DND-41 (cell line): ENCODE data around the gene ZNF22.

Experiments
- ATAC-seq: fragments of 200-7000 bp; cut with Tn5 transposase; 3 replicates; pipeline ENCODE4 v1.9.1; 2021; ENCODE audit warnings: low read depth; ENCODE audit not compliant: insufficient read depth
- DNase-seq: peaks from one replicate; pipeline ENCODE4 v3.0.0-alpha.2; 2020
- H2AFZ ChIP-seq: 2 replicates; pipeline ENCODE4 v1.6.0; 2012; ENCODE audit warnings: low read depth, low read length
- H3K27ac ChIP-seq: 2 replicates; pipeline ENCODE4 v1.5.1; 2012; ENCODE audit warnings: low read length, inconsistent platforms
- H3K27me3 ChIP-seq: fragments of 200-600 bp; sonication (generic); 2 replicates; pipeline ENCODE4 v1.6.0; 2012; ENCODE audit warnings: low read length, mild to moderate bottlenecking, inconsistent platforms; ENCODE audit not compliant: insufficient read depth, poor library complexity
- H3K36me3 ChIP-seq: 2 replicates; pipeline ENCODE4 v1.5.1; 2012; ENCODE audit warnings: low read length, inconsistent platforms; ENCODE audit not compliant: insufficient read depth
- H3K4me1 ChIP-seq: 2 replicates; pipeline ENCODE4 v1.5.1; 2012; ENCODE audit warnings: mild to moderate bottlenecking, low read length; ENCODE audit not compliant: insufficient read depth
- H3K4me2 ChIP-seq: 2 replicates; pipeline ENCODE4 v1.6.0; 2012; ENCODE audit warnings: mild to moderate bottlenecking, moderate library complexity, low read length, inconsistent platforms; ENCODE audit not compliant: insufficient read depth
- H3K4me3 ChIP-seq, 2 experiments: fragments of 200-600 bp in 1 of 2; shearing (Covaris generic) in 1 of 2; 2 replicates each; pipeline ENCODE4 v1.5.1; 2012 to 2016; ENCODE audit warnings: inconsistent platforms in 2 of 2, low read length in 2 of 2, mild to moderate bottlenecking in 2 of 2, low read depth in 1 of 2, moderate library complexity in 1 of 2
- H3K79me2 ChIP-seq: 2 replicates; pipeline ENCODE4 v1.6.0; 2012; ENCODE audit warnings: low read length, inconsistent platforms; ENCODE audit not compliant: insufficient read depth
- H3K9ac ChIP-seq: 2 replicates; pipeline ENCODE4 v1.6.0; 2012; ENCODE audit warnings: low read depth, mild to moderate bottlenecking, inconsistent platforms, low read length, moderate library complexity
- H3K9me3 ChIP-seq: 2 replicates; pipeline ENCODE4 v1.5.1; 2012; ENCODE audit warnings: low read length, moderate library complexity, mild to moderate bottlenecking, inconsistent platforms; ENCODE audit not compliant: insufficient read depth, severe bottlenecking
- H4K20me1 ChIP-seq: 2 replicates; pipeline ENCODE4 v1.6.0; 2012; ENCODE audit warnings: low read length; ENCODE audit not compliant: insufficient read depth
- CTCF ChIP-seq: IDR thresholded peaks from 2 replicates; pipeline ENCODE4 v1.5.1; 2012; ENCODE audit warnings: borderline replicate concordance, low read length, moderate library complexity, mild to moderate bottlenecking; ENCODE audit not compliant: poor library complexity, severe bottlenecking; ENCODE audit errors: extremely low read depth
- EZH2 ChIP-seq: IDR thresholded peaks from 3 replicates; pipeline ENCODE4 v1.6.1; 2012; ENCODE audit warnings: borderline replicate concordance, low read depth, mild to moderate bottlenecking, moderate library complexity, low read length, inconsistent platforms; ENCODE audit not compliant: severe bottlenecking

ZNF22 gene

GRCh38 chr10:44965651-44966097 is 35.0 kb upstream of the ZNF22 start:
- Histone ChIP-seq H2AFZ (no peak overlapping the region), H3K4me2 (no peak overlapping the region), H3K9ac (no peak overlapping the region)

GRCh38 chr10:44966129-44966815 is 34.5 kb upstream of the ZNF22 start:
- H3K79me2 ChIP-seq, result no peaks in the 10 kb centered on the region
- H3K36me3 ChIP-seq, result no peaks in the 10 kb centered on the region
- DNase-seq, result no peak
- H4K20me1 ChIP-seq, result no peaks in the 10 kb centered on the region
- H3K9me3 ChIP-seq, result no peaks in the 10 kb centered on the region
- H3K27ac ChIP-seq, result no peak overlapping the region
- ATAC-seq, result no peak
- H3K9ac ChIP-seq, result no peak overlapping the region
- no peak overlapping the region for H2AFZ ChIP-seq
- no peak overlapping the region for H3K4me3 ChIP-seq
- no peaks in the 10 kb centered on the region for H3K27me3 ChIP-seq
- peaks cover 30% of the 10 kb centered on the region for H3K4me1 ChIP-seq
- TF ChIP-seq CTCF (no peak), EZH2 (no peak)
- no peak overlapping the region for H3K4me2 ChIP-seq

More at GRCh38 chr10:44965651-44966097, 35.0 kb upstream of the ZNF22 start:
- H3K4me3 ChIP-seq, result no peak overlapping the region
- DNase-seq (no peak), ATAC-seq (no peak)
- peaks cover 30% of the 10 kb centered on the region for H3K4me1 ChIP-seq
- H3K9me3 ChIP-seq, result no peaks in the 10 kb centered on the region
- no peak overlapping the region for H3K27ac ChIP-seq
- no peaks in the 10 kb centered on the region for H3K79me2 ChIP-seq
- no peaks in the 10 kb centered on the region for H3K27me3 ChIP-seq
- no peaks in the 10 kb centered on the region for H4K20me1 ChIP-seq
- no peaks in the 10 kb centered on the region for H3K36me3 ChIP-seq
- no peak for TF ChIP-seq CTCF
- TF ChIP-seq EZH2, result no peak

- Histone ChIP-seq H3K36me3 (no peaks in the 10 kb centered on the region), H3K4me3 (no peak overlapping the region), H3K27me3 (no peaks in the 10 kb centered on the region), H3K27ac (no peak overlapping the region; the same call in 1 of the 2 replicates), H3K9me3 (no peaks in the 10 kb centered on the region), H2AFZ (no peak overlapping the region), H3K9ac (no peak overlapping the region), H3K4me2 (no peak overlapping the region), H3K4me1 (peaks cover 30% of the 10 kb centered on the region), H4K20me1 (no peaks in the 10 kb centered on the region), H3K79me2 (no peaks in the 10 kb centered on the region)
- DNase-seq, result no peak
- no peak for ATAC-seq
- TF ChIP-seq EZH2 (no peak), CTCF (no peak)
Measured at GRCh38 chr10:44966816-44967509, 33.8 kb upstream of the ZNF22 start.
